Natural killer cell (primary cell): ENCODE data around the gene CXCR3. TPM values are rescaled to one million over a fixed set of nuclear protein-coding genes. Genes with fewer than 3 reads are reported as not detected.

ENCODE experiments used
- ATAC-seq, 3 donors: fragments of 150-1000 bp in 2 of 3; fragments of 200-7000 bp in 1 of 3; cut with Tn5 transposase; 1 replicate in 1 of 3; 2 replicates in 2 of 3; pipeline ENCODE4 v1.10.0; 2021; ENCODE audit warnings: mild to moderate bottlenecking in 2 of 3, moderate library complexity in 2 of 3
- DNase-seq, 2 donors: peaks; one replicate each; pipeline versions ENCODE4 v3.0.0 to v3.0.0-alpha.2; 2013 to 2021; ENCODE audit warnings: mixed read lengths in 1 of 2
- H3K27ac ChIP-seq: one replicate; pipeline ENCODE4 v1.5.1; 2013; ENCODE audit warnings: mild to moderate bottlenecking, low read length
- H3K27me3 ChIP-seq: one replicate; pipeline ENCODE4 v1.6.1; 2013; ENCODE audit warnings: low read length; ENCODE audit not compliant: control insufficient read depth, insufficient read depth
- H3K36me3 ChIP-seq: one replicate; pipeline ENCODE4 v1.6.1; 2013; ENCODE audit warnings: low read length; ENCODE audit not compliant: control insufficient read depth, insufficient read depth
- H3K4me1 ChIP-seq: one replicate; pipeline ENCODE4 v1.6.1; 2013; ENCODE audit warnings: low read length; ENCODE audit not compliant: control insufficient read depth, insufficient read depth
- H3K4me3 ChIP-seq: one replicate; pipeline ENCODE4 v1.5.1; 2013; ENCODE audit warnings: low read length
- H3K9me3 ChIP-seq: one replicate; pipeline ENCODE4 v1.6.1; 2013; ENCODE audit warnings: low read length; ENCODE audit not compliant: control insufficient read depth, insufficient read depth
- H3K27ac Mint-ChIP-seq, 2 donors: one replicate each; pipeline ENCODE4 v1.8.0; 2022; ENCODE audit warnings: mild to moderate bottlenecking in 2 of 2, mixed read lengths in 2 of 2, moderate library complexity in 1 of 2
- H3K27me3 Mint-ChIP-seq, 2 donors: one replicate each; pipeline ENCODE4 v1.8.0; 2022; ENCODE audit warnings: low read depth in 2 of 2, mixed read lengths in 2 of 2
- H3K36me3 Mint-ChIP-seq: one replicate; pipeline ENCODE4 v1.8.0; 2022; ENCODE audit warnings: mixed read lengths
- H3K4me1 Mint-ChIP-seq, 2 donors: one replicate each; pipeline ENCODE4 v1.8.0; 2022; ENCODE audit warnings: mixed read lengths in 2 of 2
- H3K4me3 Mint-ChIP-seq: one replicate; pipeline ENCODE4 v1.8.0; 2022; ENCODE audit warnings: mild to moderate bottlenecking, moderate library complexity, mixed read lengths
- H3K9me3 Mint-ChIP-seq, 2 donors: one replicate each; pipeline ENCODE4 v1.8.0; 2022; ENCODE audit warnings: mixed read lengths in 2 of 2
- CTCF ChIP-seq: fragments of 200-600 bp; IDR thresholded peaks from one replicate; pipeline ENCODE4 v1.8.0; 2022; ENCODE audit warnings: antibody characterized with exemption
- WGBS: methylation state at CpG from one replicate; pipeline ENCODE4 v1.1.7; 2013; ENCODE audit warnings: missing lambda C conversion rate; ENCODE audit not compliant: insufficient coverage; 5-methylcytosine and 5-hydroxymethylcytosine counted together
- intact Hi-C: fragments of 100-400 bp; cut with micrococcal nuclease; formaldehyde crosslinking; loops from one replicate; pipeline ENCODE4 v1.14.2; 2022
- total RNA-seq, 4 donors: library from RNA; stranded (reverse); fragments of 120-200 nt in 1 of 4; gene quantifications; one replicate each; pipeline versions ENCODE4 v1.2.3 to v1.2.4, GENCODE V29; 2013 to 2022

Gene CXCR3
- total RNA-seq, 3 donors from 2014 or later (not counting 1 experiment from before 2014, with no cell fraction given) = 8.7 to 15.9 (median 13.7) TPM

- peak overlapping the region; percentile 41 to 49 for H3K27ac Mint-ChIP-seq
- no peak overlapping the region for H3K4me3 Mint-ChIP-seq
These were observed 37.1 kb downstream of the CXCR3 start for GRCh38 chrX:71581210-71581609.

GRCh38 chrX:71579990-71580380 is 38.3 kb downstream of the CXCR3 start:
- intact Hi-C loops = no loop called here
- no peak for ATAC-seq

More at GRCh38 chrX:71581210-71581609, 37.1 kb downstream of the CXCR3 start:
- Histone ChIP-seq H3K9me3 (no peaks in the 10 kb centered on the region), H3K36me3 (peaks cover 6% of the 10 kb centered on the region), H3K4me3 (no peak overlapping the region), H3K27ac (no peak overlapping the region), H3K4me1 (peaks cover 18% of the 10 kb centered on the region), H3K27me3 (no peaks in the 10 kb centered on the region)
- ATAC-seq = no peak
- H3K36me3 Mint-ChIP-seq = no peaks in the 10 kb centered on the region
- 100% methylated on average over 4 of the region's 5 CpGs for WGBS
- no peaks in the 10 kb centered on the region for H3K27me3 Mint-ChIP-seq
- H3K4me1 Mint-ChIP-seq = peaks cover 0 to 19% of the 10 kb centered on the region in 2 donors
- TF ChIP-seq CTCF = no peak
- DNase-seq = no peak
- no peaks in the 10 kb centered on the region for H3K9me3 Mint-ChIP-seq
- intact Hi-C loops = no loop called here

GRCh38 chrX:71579136-71579989 is 38.9 kb downstream of the CXCR3 start:
- Mint-ChIP-seq H3K27ac (peak overlapping the region; percentile 68 to 84), H3K9me3 (no peaks in the 10 kb centered on the region), H3K4me1 (peaks cover 0 to 19% of the 10 kb centered on the region in 2 donors), H3K4me3 (peak overlapping the region; percentile 25), H3K27me3 (no peaks in the 10 kb centered on the region), H3K36me3 (no peaks in the 10 kb centered on the region)
- ATAC-seq (peak in 2 of 3 donors; percentile 57 to 63), DNase-seq (peak; percentile 9 to 15)
- no peak overlapping the region for H3K4me3 ChIP-seq
- TF ChIP-seq CTCF = no peak
- H3K4me1 ChIP-seq = peaks cover 18% of the 10 kb centered on the region
- 68% methylated on average over 26 of the region's 26 CpGs for WGBS
- H3K9me3 ChIP-seq = no peaks in the 10 kb centered on the region
- no peaks in the 10 kb centered on the region for H3K27me3 ChIP-seq
- peaks cover 21% of the 10 kb centered on the region for H3K36me3 ChIP-seq
- H3K27ac ChIP-seq = peak overlapping the region; percentile 11
- intact Hi-C loops = no loop called here

More at GRCh38 chrX:71579990-71580380, 38.3 kb downstream of the CXCR3 start:
- peaks cover 18% of the 10 kb centered on the region for H3K4me1 ChIP-seq
- H3K9me3 ChIP-seq = no peaks in the 10 kb centered on the region
- Mint-ChIP-seq H3K27me3 (no peaks in the 10 kb centered on the region), H3K27ac (peak overlapping the region; percentile 68 to 84), H3K4me1 (peaks cover 0 to 19% of the 10 kb centered on the region in 2 donors), H3K36me3 (no peaks in the 10 kb centered on the region), H3K4me3 (no peak overlapping the region), H3K9me3 (no peaks in the 10 kb centered on the region)
- no peak overlapping the region for H3K4me3 ChIP-seq
- WGBS = 80% methylated on average over 5 of the region's 7 CpGs
- H3K27ac ChIP-seq = peak overlapping the region; percentile 11
- no peak for TF ChIP-seq CTCF
- H3K36me3 ChIP-seq = peaks cover 14% of the 10 kb centered on the region
- H3K27me3 ChIP-seq = no peaks in the 10 kb centered on the region
- no peak for DNase-seq
